Fibroblast of lung (primary cell): Measurements from ENCODE around the gene ADCY9. TPM values are rescaled to one million over a fixed set of nuclear protein-coding genes. Genes with fewer than 3 reads are reported as not detected.
A peak's percentile ranks its signal among the peaks of the same experiment; 100 is the strongest.

ENCODE experiments used
- DNase-seq, 2 donors: peaks; one replicate each; pipeline versions ENCODE4 v3.0.0 to v3.0.0-alpha.2; 2010; ENCODE audit warnings: low read depth in 2 of 2
- H2AFZ ChIP-seq: 2 replicates; pipeline ENCODE4 v1.5.1; 2012; ENCODE audit warnings: low read length, control low read depth, inconsistent platforms
- H3K27ac ChIP-seq: 2 replicates; pipeline ENCODE4 v1.5.1; 2011; ENCODE audit warnings: low read length, control low read depth; ENCODE audit not compliant: insufficient read depth
- H3K27me3 ChIP-seq: 2 replicates; pipeline ENCODE4 v1.5.1; 2011; ENCODE audit warnings: mild to moderate bottlenecking, low read length; ENCODE audit not compliant: control insufficient read depth, insufficient read depth
- H3K36me3 ChIP-seq: 2 replicates; pipeline ENCODE4 v1.5.1; 2011; ENCODE audit warnings: low read length; ENCODE audit not compliant: control insufficient read depth, insufficient read depth
- H3K4me1 ChIP-seq: 2 replicates; pipeline ENCODE4 v1.5.1; 2011; ENCODE audit warnings: low read length; ENCODE audit not compliant: control insufficient read depth, insufficient read depth; ENCODE audit errors: extremely low read depth
- H3K4me2 ChIP-seq: 2 replicates; pipeline ENCODE4 v1.5.1; 2011; ENCODE audit warnings: low read length, control low read depth; ENCODE audit not compliant: insufficient read depth; ENCODE audit errors: extremely low read depth
- H3K4me3 ChIP-seq, 4 experiments: fragments of 200-600 bp in 1 of 4; sonication (generic) in 1 of 4; replicated peaks in 1 of 4; 2 replicates each; pipeline ENCODE4 v1.5.1; 2011 to 2016; ENCODE audit warnings: low read length in 4 of 4, low read depth in 3 of 4, mild to moderate bottlenecking in 3 of 4, control low read depth in 2 of 4, inconsistent platforms in 1 of 4, mixed read lengths in 1 of 4; ENCODE audit not compliant: insufficient read depth in 1 of 4; ENCODE audit errors: control extremely low read depth in 1 of 4
- H3K79me2 ChIP-seq: 2 replicates; pipeline ENCODE4 v1.5.1; 2012; ENCODE audit warnings: mild to moderate bottlenecking, low read length, inconsistent platforms; ENCODE audit not compliant: control insufficient read depth, insufficient read depth
- H3K9ac ChIP-seq: 2 replicates; pipeline ENCODE4 v1.5.1; 2011; ENCODE audit warnings: mild to moderate bottlenecking, low read length, control low read depth; ENCODE audit not compliant: insufficient read depth
- H3K9me3 ChIP-seq: 2 replicates; pipeline ENCODE4 v1.5.1; 2012; ENCODE audit warnings: low read depth, low read length; ENCODE audit not compliant: control insufficient read depth, insufficient read depth
- H4K20me1 ChIP-seq: 2 replicates; pipeline ENCODE4 v1.5.1; 2011; ENCODE audit warnings: low read length; ENCODE audit not compliant: control insufficient read depth, insufficient read depth; ENCODE audit errors: extremely low read depth
- EZH2 ChIP-seq: IDR thresholded peaks from 2 replicates; pipeline ENCODE4 v1.5.1; 2012; ENCODE audit warnings: low read length, control low read depth, mild to moderate bottlenecking; ENCODE audit errors: missing control alignments
- polyA plus RNA-seq, 2 donors: library from polyadenylated mRNA; depleted of rRNA in 1 of 2; stranded (reverse) in 1 of 2; unstranded in 1 of 2; fragments of >200 nt; gene quantifications; 2 replicates each; pipeline ENCODE4 v1.2.1, GENCODE V29; 2011 to 2012; ENCODE audit warnings: missing spikeins in 1 of 2
- total RNA-seq: library from RNA; depleted of rRNA; stranded (reverse); fragments of >200 nt; gene quantifications from 2 replicates; pipeline ENCODE4 v1.2.1, GENCODE V29; 2014
- TF ChIP-seq, protein P1 (sequence below), 2 donors: IDR thresholded peaks in 1 of 2; conservative IDR thresholded peaks in 1 of 2; 1 replicate in 1 of 2; 2 replicates in 1 of 2; pipeline ENCODE4 v1.5.1; 2011 to 2012; ENCODE audit warnings: low read length in 2 of 2, control low read depth in 1 of 2, inconsistent platforms in 1 of 2, low read depth in 1 of 2, mild to moderate bottlenecking in 1 of 2

Gene ADCY9
- total and polyA plus RNA-seq, 2 donors (not counting 1 experiment from before 2014, with no cell fraction given), result 22.1 to 37.0 TPM

DNA sequence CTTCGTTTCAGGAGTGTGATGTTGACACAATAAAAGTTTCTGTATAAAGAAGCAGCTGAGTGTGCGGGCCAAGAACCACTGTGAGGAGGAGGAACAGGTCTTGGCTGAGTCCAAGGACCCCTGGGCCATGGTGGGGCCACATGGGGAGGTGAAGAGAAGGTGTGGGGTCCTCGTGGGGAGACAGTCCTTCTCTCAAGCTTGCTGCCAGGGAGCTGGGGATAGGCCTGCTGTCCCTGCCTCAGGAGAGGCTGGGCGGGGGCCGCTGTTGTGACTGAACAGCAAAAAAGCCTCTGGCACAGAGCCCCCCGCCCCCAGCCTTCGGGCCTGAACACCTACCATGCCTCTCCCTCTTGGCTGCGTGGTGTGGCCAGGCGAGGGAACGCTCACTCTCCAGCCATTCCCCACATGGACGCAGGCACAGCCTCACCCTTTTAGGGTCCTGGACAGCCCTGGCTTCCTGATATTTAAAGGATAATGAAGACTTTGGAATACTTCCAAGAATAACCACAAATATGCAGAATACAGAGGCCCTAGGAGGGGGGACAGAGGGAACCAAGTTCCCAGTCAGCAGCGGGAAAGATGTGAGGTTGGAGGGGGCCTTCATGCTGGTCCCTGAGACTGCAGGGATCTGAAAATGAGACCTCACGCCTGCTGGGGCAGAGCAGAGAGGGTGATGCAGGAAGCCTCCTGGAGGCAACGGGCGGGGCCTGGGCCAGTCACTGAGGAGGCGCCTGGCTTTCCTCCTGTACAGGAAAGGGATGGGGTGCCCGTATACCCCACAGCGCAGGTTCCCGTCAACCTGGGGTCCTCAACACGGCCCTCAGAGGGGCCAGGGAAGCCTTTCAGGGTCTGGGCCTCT, 135.8 kb downstream of the ADCY9 start:
- Histone ChIP-seq H3K9me3 (no peaks in the 10 kb centered on the region), H3K4me3 (no peak overlapping the region), H3K27me3 (no peaks in the 10 kb centered on the region), H3K9ac (no peak overlapping the region), H3K79me2 (no peaks in the 10 kb centered on the region), H3K4me2 (no peak overlapping the region), H3K4me1 (peaks cover 5% of the 10 kb centered on the region), H2AFZ (no peak overlapping the region), H4K20me1 (no peaks in the 10 kb centered on the region), H3K27ac (no peak overlapping the region), H3K36me3 (peaks cover 14% of the 10 kb centered on the region)
- TF ChIP-seq, protein P1, sequence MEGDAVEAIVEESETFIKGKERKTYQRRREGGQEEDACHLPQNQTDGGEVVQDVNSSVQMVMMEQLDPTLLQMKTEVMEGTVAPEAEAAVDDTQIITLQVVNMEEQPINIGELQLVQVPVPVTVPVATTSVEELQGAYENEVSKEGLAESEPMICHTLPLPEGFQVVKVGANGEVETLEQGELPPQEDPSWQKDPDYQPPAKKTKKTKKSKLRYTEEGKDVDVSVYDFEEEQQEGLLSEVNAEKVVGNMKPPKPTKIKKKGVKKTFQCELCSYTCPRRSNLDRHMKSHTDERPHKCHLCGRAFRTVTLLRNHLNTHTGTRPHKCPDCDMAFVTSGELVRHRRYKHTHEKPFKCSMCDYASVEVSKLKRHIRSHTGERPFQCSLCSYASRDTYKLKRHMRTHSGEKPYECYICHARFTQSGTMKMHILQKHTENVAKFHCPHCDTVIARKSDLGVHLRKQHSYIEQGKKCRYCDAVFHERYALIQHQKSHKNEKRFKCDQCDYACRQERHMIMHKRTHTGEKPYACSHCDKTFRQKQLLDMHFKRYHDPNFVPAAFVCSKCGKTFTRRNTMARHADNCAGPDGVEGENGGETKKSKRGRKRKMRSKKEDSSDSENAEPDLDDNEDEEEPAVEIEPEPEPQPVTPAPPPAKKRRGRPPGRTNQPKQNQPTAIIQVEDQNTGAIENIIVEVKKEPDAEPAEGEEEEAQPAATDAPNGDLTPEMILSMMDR (conservative IDR thresholded peaks at IDR 0.05 in 1 of 2, IDR thresholded peaks at IDR 0.05 in 1 of 2; ENCODE audit: low read depth in 1 of 2, low read length in 2 of 2), result no peak
- no peak for TF ChIP-seq EZH2
- peak; percentile 68 to 77 for DNase-seq

DNA sequence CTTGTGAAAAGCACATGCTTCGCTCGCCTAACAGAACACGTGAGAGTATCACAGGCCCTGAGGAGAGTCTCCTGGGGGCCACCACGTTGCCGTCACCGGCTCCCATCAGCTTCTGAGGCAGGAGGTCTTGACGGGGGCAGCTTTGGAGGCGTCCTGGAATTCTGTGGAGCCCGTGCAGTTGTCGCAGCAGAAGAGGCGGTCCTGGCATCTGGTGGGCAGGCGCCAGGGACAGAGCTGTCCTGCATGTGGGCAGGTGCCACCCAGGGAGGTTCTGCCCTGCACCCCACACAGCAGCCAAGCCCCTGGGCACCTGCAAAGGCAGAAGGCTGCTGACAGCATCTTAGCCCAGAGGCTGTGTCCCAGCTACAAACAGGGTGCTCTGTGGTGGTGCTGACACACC, 136.7 kb downstream of the ADCY9 start:
- no peak overlapping the region for H3K27ac ChIP-seq
- no peaks in the 10 kb centered on the region for H3K27me3 ChIP-seq
- no peak overlapping the region for H3K4me3 ChIP-seq
- H2AFZ ChIP-seq, result no peak overlapping the region
- peaks cover 5% of the 10 kb centered on the region for H3K4me1 ChIP-seq
- DNase-seq, result no peak
- no peaks in the 10 kb centered on the region for H3K9me3 ChIP-seq
- peaks cover 14% of the 10 kb centered on the region for H3K36me3 ChIP-seq
- no peaks in the 10 kb centered on the region for H3K79me2 ChIP-seq
- no peak overlapping the region for H3K4me2 ChIP-seq
- no peaks in the 10 kb centered on the region for H4K20me1 ChIP-seq
- TF ChIP-seq, protein P1 (conservative IDR thresholded peaks at IDR 0.05 in 1 of 2, IDR thresholded peaks at IDR 0.05 in 1 of 2; ENCODE audit: low read depth in 1 of 2, low read length in 2 of 2), result no peak
- TF ChIP-seq EZH2, result no peak
- H3K9ac ChIP-seq, result no peak overlapping the region

- no peaks in the 10 kb centered on the region for H3K9me3 ChIP-seq
- H4K20me1 ChIP-seq, result no peaks in the 10 kb centered on the region
- TF ChIP-seq, protein P1 (conservative IDR thresholded peaks at IDR 0.05 in 1 of 2, IDR thresholded peaks at IDR 0.05 in 1 of 2; ENCODE audit: low read depth in 1 of 2, low read length in 2 of 2), result no peak
- TF ChIP-seq EZH2, result no peak
- H3K9ac ChIP-seq, result no peak overlapping the region
- no peaks in the 10 kb centered on the region for H3K79me2 ChIP-seq
- H3K27ac ChIP-seq, result no peak overlapping the region
- peaks cover 14% of the 10 kb centered on the region for H3K36me3 ChIP-seq
- no peak overlapping the region for H3K4me2 ChIP-seq
- no peak overlapping the region for H3K4me3 ChIP-seq
- H3K4me1 ChIP-seq, result peaks cover 5% of the 10 kb centered on the region
- H2AFZ ChIP-seq, result no peak overlapping the region
- H3K27me3 ChIP-seq, result no peaks in the 10 kb centered on the region
- DNase-seq, result no peak
These were observed 137.2 kb downstream of the ADCY9 start for GRCh38 chr16:3979070-3979469.
